ENCODE results near the gene HNRNPM. TPM values are rescaled to one million over a fixed set of nuclear protein-coding genes. Genes with fewer than 3 reads are reported as not detected.

Gene HNRNPM
- total RNA-seq, 5 donors from 2014 or later (not counting 1 experiment from before 2014, with no cell fraction given), result 200 to 272 (median 213) TPM

- no peaks in the 10 kb centered on the region for H3K9me3 Mint-ChIP-seq
- H3K36me3 Mint-ChIP-seq, result peaks cover 43% of the 10 kb centered on the region
- no peaks in the 10 kb centered on the region for H3K27me3 Mint-ChIP-seq
- peak overlapping the region; percentile 32 to 68 (median 62) for H3K4me3 Mint-ChIP-seq
- Histone ChIP-seq H3K9me3 (no peaks in the 10 kb centered on the region), H3K27ac (ENCODE audit: low read length) (peak overlapping the region; percentile 55), H3K4me3 (ENCODE audit: control insufficient read depth in 1 of 2, extremely low read depth in 1 of 2, low read length in 1 of 2) (peak overlapping the region in 1 of 2 donors; percentile 5), H3K27me3 (replicated peaks in 1 of 2; ENCODE audit: control insufficient read depth in 2 of 2, extremely low read depth in 1 of 2, insufficient read depth in 2 of 2, low read length in 1 of 2) (no peaks in the 10 kb centered on the region), H3K36me3 (ENCODE audit: control insufficient read depth in 2 of 2, extremely low read depth in 1 of 2, insufficient read depth in 1 of 2, low read length in 1 of 2) (peaks cover 3 to 59% of the 10 kb centered on the region in 2 donors), H3K4me1 (ENCODE audit: control insufficient read depth in 1 of 2, extremely low read depth in 1 of 2, insufficient read depth in 2 of 2, low read length in 2 of 2) (peaks cover 17 to 30% of the 10 kb centered on the region in 2 experiments)
- peak; percentile 37 to 80 (median 59) for DNase-seq
- peak overlapping the region; percentile 88 to 97 for H3K27ac Mint-ChIP-seq
- 26% methylated on average over 6 of the region's 13 CpGs for WGBS (ENCODE audit: insufficient coverage)
- ChIA-PET CTCF (interaction anchor here in 1 of 2 donors (0.6 to 1.1 kb wide), 5 partner anchors 26 to 92 kb away, joined by 3 read pairs; partner anchors contain the start of genes MYO1F and ZNF414), POLR2A (interaction anchor here (0.7 to 0.8 kb wide), 2 partner anchors 8 to 19 kb away, joined by 3 read pairs; no protein-coding TSS in a partner anchor)
- peak; percentile 82 to 93 (median 89) for ATAC-seq (replicated peaks in 1 of 4)
- H3K4me1 Mint-ChIP-seq, result peaks cover 39 to 44% (median 41%) of the 10 kb centered on the region in 3 donors
Measured at GRCh38 chr19:8487137-8487851, 42.5 kb downstream of the HNRNPM start.

GRCh38 chr19:8488365-8488764, 43.6 kb downstream of the HNRNPM start:
- H3K36me3 Mint-ChIP-seq, result peaks cover 37% of the 10 kb centered on the region
- peak overlapping the region; percentile 88 to 97 for H3K27ac Mint-ChIP-seq
- Histone ChIP-seq H3K27me3 (replicated peaks in 1 of 2; ENCODE audit: control insufficient read depth in 2 of 2, extremely low read depth in 1 of 2, insufficient read depth in 2 of 2, low read length in 1 of 2) (no peaks in the 10 kb centered on the region), H3K36me3 (ENCODE audit: control insufficient read depth in 2 of 2, extremely low read depth in 1 of 2, insufficient read depth in 1 of 2, low read length in 1 of 2) (peaks cover 5 to 48% of the 10 kb centered on the region in 2 donors), H3K9me3 (no peaks in the 10 kb centered on the region), H3K27ac (ENCODE audit: low read length) (no peak overlapping the region), H3K4me1 (ENCODE audit: control insufficient read depth in 1 of 2, extremely low read depth in 1 of 2, insufficient read depth in 2 of 2, low read length in 2 of 2) (peaks cover 17 to 31% of the 10 kb centered on the region in 2 experiments), H3K4me3 (ENCODE audit: control insufficient read depth in 1 of 2, extremely low read depth in 1 of 2, low read length in 1 of 2) (no peak overlapping the region)
- DNase-seq (no peak), ATAC-seq (replicated peaks in 1 of 4) (no peak)
- no peaks in the 10 kb centered on the region for H3K27me3 Mint-ChIP-seq
- WGBS (ENCODE audit: insufficient coverage), result 74% methylated on average over 10 of the region's 15 CpGs
- peaks cover 31 to 40% (median 35%) of the 10 kb centered on the region in 3 donors for H3K4me1 Mint-ChIP-seq
- peak overlapping the region in 1 of 3 donors; percentile 68 for H3K4me3 Mint-ChIP-seq
- POLR2A ChIA-PET, result interaction anchor here (0.6 to 0.8 kb wide), 2 partner anchors 9 to 213 kb away, joined by 3 read pairs; no protein-coding TSS in a partner anchor
- H3K9me3 Mint-ChIP-seq, result no peaks in the 10 kb centered on the region
- CTCF ChIA-PET, result no interaction called here

- Mint-ChIP-seq H3K27ac (peak overlapping the region in 1 of 2 donors; percentile 11), H3K36me3 (peaks cover 37% of the 10 kb centered on the region), H3K4me3 (peak overlapping the region in 1 of 3 donors; percentile 17), H3K27me3 (no peaks in the 10 kb centered on the region), H3K9me3 (no peaks in the 10 kb centered on the region), H3K4me1 (peaks cover 38 to 48% (median 44%) of the 10 kb centered on the region in 3 donors)
- WGBS (ENCODE audit: insufficient coverage), result 83% methylated on average over 9 of the region's 25 CpGs
- CTCF ChIA-PET, result interaction anchor here in 1 of 2 donors (0.6 kb wide), 1 partner anchor 164 kb away, joined by 3 read pairs; no protein-coding TSS in a partner anchor
- Histone ChIP-seq H3K36me3 (ENCODE audit: control insufficient read depth in 2 of 2, extremely low read depth in 1 of 2, insufficient read depth in 1 of 2, low read length in 1 of 2) (peaks cover 5 to 36% of the 10 kb centered on the region in 2 donors), H3K9me3 (no peaks in the 10 kb centered on the region), H3K27ac (ENCODE audit: low read length) (no peak overlapping the region), H3K4me1 (ENCODE audit: control insufficient read depth in 1 of 2, extremely low read depth in 1 of 2, insufficient read depth in 2 of 2, low read length in 2 of 2) (peaks cover 19 to 45% of the 10 kb centered on the region in 2 experiments), H3K27me3 (replicated peaks in 1 of 2; ENCODE audit: control insufficient read depth in 2 of 2, extremely low read depth in 1 of 2, insufficient read depth in 2 of 2, low read length in 1 of 2) (no peaks in the 10 kb centered on the region), H3K4me3 (ENCODE audit: control insufficient read depth in 1 of 2, extremely low read depth in 1 of 2, low read length in 1 of 2) (no peak overlapping the region)
- no peak for ATAC-seq (replicated peaks in 1 of 4)
- no peak for DNase-seq
- POLR2A ChIA-PET, result interaction anchor here in 1 of 2 donors (0.6 kb wide), 1 partner anchor 35 kb away, joined by 11 read pairs; no protein-coding TSS in a partner anchor
Measured at GRCh38 chr19:8489561-8490394, 45.0 kb downstream of the HNRNPM start.

GRCh38 chr19:8490395-8490760, 45.6 kb downstream of the HNRNPM start:
- ATAC-seq (replicated peaks in 1 of 4) (no peak), DNase-seq (no peak)
- POLR2A ChIA-PET, result no interaction called here
- no peak overlapping the region for H3K27ac Mint-ChIP-seq
- H3K9me3 Mint-ChIP-seq, result no peaks in the 10 kb centered on the region
- peaks cover 22 to 48% of the 10 kb centered on the region in 2 experiments for H3K4me1 ChIP-seq (ENCODE audit: control insufficient read depth in 1 of 2, extremely low read depth in 1 of 2, insufficient read depth in 2 of 2, low read length in 2 of 2)
- H3K27ac ChIP-seq (ENCODE audit: low read length), result no peak overlapping the region
- H3K36me3 ChIP-seq (ENCODE audit: control insufficient read depth in 2 of 2, extremely low read depth in 1 of 2, insufficient read depth in 1 of 2, low read length in 1 of 2), result peaks cover 5 to 30% of the 10 kb centered on the region in 2 donors
- H3K4me3 Mint-ChIP-seq, result no peak overlapping the region
- H3K36me3 Mint-ChIP-seq, result peaks cover 32% of the 10 kb centered on the region
- no peak overlapping the region for H3K4me3 ChIP-seq (ENCODE audit: control insufficient read depth in 1 of 2, extremely low read depth in 1 of 2, low read length in 1 of 2)
- H3K9me3 ChIP-seq, result no peaks in the 10 kb centered on the region
- H3K4me1 Mint-ChIP-seq, result peaks cover 41 to 49% (median 43%) of the 10 kb centered on the region in 3 donors
- WGBS (ENCODE audit: insufficient coverage), result 90% methylated on average over 18 of the region's 24 CpGs
- no peaks in the 10 kb centered on the region for H3K27me3 Mint-ChIP-seq
- CTCF ChIA-PET, result interaction anchor here in 1 of 2 donors (0.6 kb wide), 1 partner anchor 164 kb away, joined by 3 read pairs; no protein-coding TSS in a partner anchor
- H3K27me3 ChIP-seq (replicated peaks in 1 of 2; ENCODE audit: control insufficient read depth in 2 of 2, extremely low read depth in 1 of 2, insufficient read depth in 2 of 2, low read length in 1 of 2), result no peaks in the 10 kb centered on the region

GRCh38 chr19:8490873-8491272, 46.1 kb downstream of the HNRNPM start:
- CTCF ChIA-PET, result interaction anchor here in 1 of 2 donors (0.6 kb wide), 1 partner anchor 163 kb away, joined by 3 read pairs; no protein-coding TSS in a partner anchor
- peaks cover 45 to 51% (median 48%) of the 10 kb centered on the region in 3 donors for H3K4me1 Mint-ChIP-seq
- 97% methylated on average over 8 of the region's 12 CpGs for WGBS (ENCODE audit: insufficient coverage)
- peaks cover 31% of the 10 kb centered on the region for H3K36me3 Mint-ChIP-seq
- no peak overlapping the region for H3K27ac Mint-ChIP-seq
- ATAC-seq (replicated peaks in 1 of 4), result no peak
- no peak overlapping the region for H3K27ac ChIP-seq (ENCODE audit: low read length)
- POLR2A ChIA-PET, result no interaction called here
- H3K4me3 Mint-ChIP-seq, result peak overlapping the region in 1 of 3 donors; percentile 10
- H3K36me3 ChIP-seq (ENCODE audit: control insufficient read depth in 2 of 2, extremely low read depth in 1 of 2, insufficient read depth in 1 of 2, low read length in 1 of 2), result peaks cover 5 to 25% of the 10 kb centered on the region in 2 donors
- H3K9me3 Mint-ChIP-seq, result no peaks in the 10 kb centered on the region
- H3K9me3 ChIP-seq, result no peaks in the 10 kb centered on the region
- no peaks in the 10 kb centered on the region for H3K27me3 ChIP-seq (replicated peaks in 1 of 2; ENCODE audit: control insufficient read depth in 2 of 2, extremely low read depth in 1 of 2, insufficient read depth in 2 of 2, low read length in 1 of 2)
- DNase-seq, result no peak
- no peak overlapping the region for H3K4me3 ChIP-seq (ENCODE audit: control insufficient read depth in 1 of 2, extremely low read depth in 1 of 2, low read length in 1 of 2)
- H3K4me1 ChIP-seq (ENCODE audit: control insufficient read depth in 1 of 2, extremely low read depth in 1 of 2, insufficient read depth in 2 of 2, low read length in 2 of 2), result peaks cover 27 to 50% of the 10 kb centered on the region in 2 experiments
- H3K27me3 Mint-ChIP-seq, result no peaks in the 10 kb centered on the region

GRCh38 chr19:8491574-8491973, 46.8 kb downstream of the HNRNPM start:
- Mint-ChIP-seq H3K27ac (peak overlapping the region in 1 of 2 donors; percentile 48), H3K27me3 (no peaks in the 10 kb centered on the region), H3K36me3 (peaks cover 27% of the 10 kb centered on the region), H3K4me1 (peaks cover 40 to 46% (median 44%) of the 10 kb centered on the region in 3 donors), H3K9me3 (no peaks in the 10 kb centered on the region), H3K4me3 (no peak overlapping the region)
- ChIA-PET POLR2A (no interaction called here), CTCF (no interaction called here)
- H3K4me3 ChIP-seq (ENCODE audit: control insufficient read depth in 1 of 2, extremely low read depth in 1 of 2, low read length in 1 of 2), result no peak overlapping the region
- H3K9me3 ChIP-seq, result no peaks in the 10 kb centered on the region
- WGBS (ENCODE audit: insufficient coverage), result 91% methylated on average over 4 of the region's 6 CpGs
- ATAC-seq (replicated peaks in 1 of 4) (no peak), DNase-seq (no peak)
- no peak overlapping the region for H3K27ac ChIP-seq (ENCODE audit: low read length)
- H3K36me3 ChIP-seq (ENCODE audit: control insufficient read depth in 2 of 2, extremely low read depth in 1 of 2, insufficient read depth in 1 of 2, low read length in 1 of 2), result peaks cover 5 to 18% of the 10 kb centered on the region in 2 donors
- peaks cover 25 to 43% of the 10 kb centered on the region in 2 experiments for H3K4me1 ChIP-seq (ENCODE audit: control insufficient read depth in 1 of 2, extremely low read depth in 1 of 2, insufficient read depth in 2 of 2, low read length in 2 of 2)
- no peaks in the 10 kb centered on the region for H3K27me3 ChIP-seq (replicated peaks in 1 of 2; ENCODE audit: control insufficient read depth in 2 of 2, extremely low read depth in 1 of 2, insufficient read depth in 2 of 2, low read length in 1 of 2)
